PFSK-1 (cell line): ENCODE results near the gene JCHAIN.

Source experiments
- REST ChIP-seq, 2 experiments: IDR thresholded peaks; 2 replicates each; pipeline versions ENCODE4 v1.6.1 to v1.8.0; 2011 to 2012; ENCODE audit warnings: low read depth in 2 of 2, low read length in 2 of 2, control low read depth in 1 of 2, inconsistent platforms in 1 of 2, mild to moderate bottlenecking in 1 of 2, moderate library complexity in 1 of 2; ENCODE audit not compliant: insufficient read depth in 1 of 2
- SIN3A ChIP-seq: IDR thresholded peaks from 2 replicates; pipeline ENCODE4 v1.6.1; 2012; ENCODE audit warnings: mild to moderate bottlenecking, low read length, moderate library complexity, borderline replicate concordance; ENCODE audit not compliant: insufficient read depth
- TAF1 ChIP-seq: IDR thresholded peaks from 2 replicates; pipeline ENCODE4 v1.6.1; 2012; ENCODE audit warnings: low read length, control low read depth, borderline replicate concordance; ENCODE audit not compliant: insufficient read depth

GRCh38 chr4:70714079-70714887 lies 48.0 kb upstream of the JCHAIN start:
- no peak for TF ChIP-seq REST (IDR thresholded peaks at IDR 0.05; ENCODE audit: insufficient read depth in 1 of 2, low read depth in 2 of 2, low read length in 2 of 2)
- no peak for TF ChIP-seq TAF1
- no peak for TF ChIP-seq SIN3A
